WTC11 (cell line): Measurements from ENCODE around the gene PHF13. TPM values are rescaled to one million over a fixed set of nuclear protein-coding genes. Genes with fewer than 3 reads are reported as not detected.

Source experiments
- ATAC-seq: fragments of 200-7000 bp; cut with Tn5 transposase; 2 replicates; pipeline ENCODE4 v1.10.0; 2021; ENCODE audit warnings: mild to moderate bottlenecking, moderate library complexity
- CTCF ChIA-PET: fragments of 300-600 bp; sonication (Branson Sonifier 250); formaldehyde crosslinking; loops from one replicate; lab custom pipeline; 2021; ENCODE audit warnings: antibody characterized with exemption; lab: Charles Lee
- POLR2A ChIA-PET: fragments of 350-600 bp; sonication (Branson Sonifier 250); formaldehyde crosslinking; loops from one replicate; lab custom pipeline; 2021; ENCODE audit warnings: antibody characterized with exemption; lab: Charles Lee
- DNase-seq: peaks from one replicate; pipeline ENCODE4 v3.0.0; 2021; ENCODE audit warnings: low spot score
- H3K27ac Mint-ChIP-seq: 2 replicates; pipeline ENCODE4 v1.8.0; 2021; ENCODE audit warnings: mixed read lengths
- H3K27me3 Mint-ChIP-seq: 2 replicates; pipeline ENCODE4 v1.8.0; 2021; ENCODE audit warnings: low read depth, mild to moderate bottlenecking, moderate library complexity, mixed read lengths
- H3K36me3 Mint-ChIP-seq: 2 replicates; pipeline ENCODE4 v1.8.0; 2021; ENCODE audit warnings: mixed read lengths
- H3K4me1 Mint-ChIP-seq: 2 replicates; pipeline ENCODE4 v1.8.0; 2022; ENCODE audit warnings: mixed read lengths
- H3K4me3 Mint-ChIP-seq: 2 replicates; pipeline ENCODE4 v1.8.0; 2021; ENCODE audit warnings: mild to moderate bottlenecking, moderate library complexity, mixed read lengths
- H3K9me3 Mint-ChIP-seq: 2 replicates; pipeline ENCODE4 v1.8.0; 2021; ENCODE audit warnings: mixed read lengths
- ARID4B ChIP-seq: sonication (generic); formaldehyde crosslinking; IDR thresholded peaks from 2 replicates; pipeline ENCODE4 v1.8.0; 2023; ENCODE audit warnings: missing genetic modification reagents, mild to moderate bottlenecking, borderline replicate concordance
- ESRRA ChIP-seq: sonication (generic); formaldehyde crosslinking; IDR thresholded peaks from 2 replicates; pipeline ENCODE4 v1.8.1; 2022; ENCODE audit warnings: mild to moderate bottlenecking, missing genetic modification reagents, borderline replicate concordance
- GTF2I ChIP-seq: fragments of 250-450 bp; sonication (Bioruptor Pico); conservative IDR thresholded peaks from 2 replicates; pipeline ENCODE4 v1.4.0; 2021; ENCODE audit warnings: mild to moderate bottlenecking
- MAX ChIP-seq: sonication (generic); formaldehyde crosslinking; IDR thresholded peaks from 2 replicates; pipeline ENCODE4 v1.8.0; 2022; ENCODE audit warnings: mild to moderate bottlenecking, missing genetic modification reagents
- MLX ChIP-seq: sonication (generic); formaldehyde crosslinking; IDR thresholded peaks from 2 replicates; pipeline ENCODE4 v1.8.1; 2023; ENCODE audit warnings: mild to moderate bottlenecking, missing genetic modification reagents, moderate library complexity
- NR2C2 ChIP-seq: sonication (generic); formaldehyde crosslinking; IDR thresholded peaks from 2 replicates; pipeline ENCODE4 v1.8.0; 2022; ENCODE audit warnings: mild to moderate bottlenecking, missing genetic modification reagents
- PRDM15 ChIP-seq: sonication (generic); formaldehyde crosslinking; IDR thresholded peaks from 2 replicates; pipeline ENCODE4 v1.8.0; 2022; ENCODE audit warnings: missing genetic modification reagents
- TP53 ChIP-seq: sonication (generic); formaldehyde crosslinking; IDR thresholded peaks from 2 replicates; pipeline ENCODE4 v1.8.1; 2023; ENCODE audit warnings: mild to moderate bottlenecking, missing genetic modification reagents
- ZBTB21 ChIP-seq: sonication (generic); formaldehyde crosslinking; IDR thresholded peaks from 2 replicates; pipeline ENCODE4 v1.8.1; 2023; ENCODE audit warnings: mild to moderate bottlenecking, missing genetic modification reagents, borderline replicate concordance
- ZNF219 ChIP-seq: sonication (generic); formaldehyde crosslinking; IDR thresholded peaks from 2 replicates; pipeline ENCODE4 v1.8.0; 2023; ENCODE audit warnings: missing genetic modification reagents, mild to moderate bottlenecking, borderline replicate concordance
- ZNF232 ChIP-seq: sonication (generic); formaldehyde crosslinking; IDR thresholded peaks from 2 replicates; pipeline ENCODE4 v1.8.0; 2022; ENCODE audit warnings: mild to moderate bottlenecking, missing genetic modification reagents
- ZNF425 ChIP-seq: fragments of 250-450 bp; sonication (Bioruptor Pico); conservative IDR thresholded peaks from 2 replicates; pipeline ENCODE4 v1.9.0; 2021; ENCODE audit warnings: mild to moderate bottlenecking
- ZNF532 ChIP-seq: fragments of 250-450 bp; sonication (Bioruptor Pico); IDR thresholded peaks from 2 replicates; pipeline ENCODE4 v1.9.0; 2021; ENCODE audit warnings: mild to moderate bottlenecking, borderline replicate concordance
- total RNA-seq: library from RNA; stranded (reverse); gene quantifications from 3 replicates; pipeline ENCODE4 v1.2.3, GENCODE V29; 2021

The PHF13 gene
- total RNA-seq, 1 experiment from 2014 or later: 39.6 TPM

GRCh38 chr1:6586404-6586816, 27.1 kb upstream of the PHF13 start:
- POLR2A ChIA-PET: no interaction called here
- CTCF ChIA-PET: interaction anchor here (0.6 to 0.8 kb wide), 2 partner anchors 30 to 49 kb away, joined by 3 to 4 read pairs; no protein-coding TSS in a partner anchor
- Mint-ChIP-seq H3K27me3 (no peaks in the 10 kb centered on the region), H3K4me3 (no peak overlapping the region), H3K4me1 (peaks cover 3% of the 10 kb centered on the region; the same call in 1 of the 2 replicates), H3K27ac (no peak overlapping the region), H3K36me3 (peaks cover 9% of the 10 kb centered on the region; the same call in 1 of the 2 replicates), H3K9me3 (no peaks in the 10 kb centered on the region)
- ATAC-seq (no peak), DNase-seq (no peak)
- TF ChIP-seq PRDM15 (CRISPR knock-in tag): no peak
- TF ChIP-seq ESRRA (CRISPR knock-in tag): no peak
- no peak for TF ChIP-seq ZBTB21 (CRISPR knock-in tag)
- TF ChIP-seq TP53: no peak
- no peak for TF ChIP-seq GTF2I (CRISPR knock-in tag)
- no peak for TF ChIP-seq ZNF219
- TF ChIP-seq NR2C2 (CRISPR knock-in tag): no peak
- no peak for TF ChIP-seq ZNF425
- TF ChIP-seq ARID4B (CRISPR knock-in tag): no peak
- TF ChIP-seq MLX: no peak
- TF ChIP-seq ZNF232: no peak
- no peak for TF ChIP-seq MAX
- TF ChIP-seq ZNF532 (CRISPR knock-in tag): no peak
